Suppressor macrophage treated with lipopolysaccharide for 4 hours (primary cell): ENCODE data around the gene FAM83B.

ENCODE experiments used
- DNase-seq: peaks from one replicate; pipeline ENCODE4 v3.0.0-alpha.2; 2020

FAM83B gene

DNA sequence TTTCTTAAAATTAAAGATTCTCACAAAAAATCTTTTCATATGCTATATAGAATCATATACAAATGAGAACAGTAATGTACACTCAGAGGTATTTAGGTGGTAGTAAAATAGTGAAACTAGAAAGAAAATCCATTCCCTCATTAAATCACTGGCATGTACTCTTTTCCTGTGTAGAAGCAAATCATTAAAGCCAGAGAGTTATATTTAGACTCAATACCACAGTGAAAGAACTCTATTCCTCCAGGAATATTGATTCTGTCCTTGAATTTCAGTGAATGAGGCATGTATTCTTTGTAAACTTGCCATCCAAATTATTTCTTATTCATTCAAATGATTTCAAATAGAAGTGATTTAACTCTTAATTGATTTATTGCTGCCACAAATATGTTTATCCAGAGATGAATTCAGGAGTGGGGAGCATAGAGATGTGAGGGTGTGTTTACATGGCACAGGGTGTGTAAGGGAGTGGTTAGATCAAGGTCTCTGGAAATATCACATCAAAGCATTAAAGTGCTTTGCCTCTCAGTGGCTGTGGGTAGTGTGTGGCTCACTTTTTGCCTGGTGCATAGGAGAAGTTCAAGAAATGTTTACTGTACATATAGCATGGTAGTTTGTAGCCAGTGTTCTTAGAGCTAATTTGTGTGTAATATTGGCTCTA, 141.2 kb downstream of the FAM83B start:
- no peak for DNase-seq

DNA sequence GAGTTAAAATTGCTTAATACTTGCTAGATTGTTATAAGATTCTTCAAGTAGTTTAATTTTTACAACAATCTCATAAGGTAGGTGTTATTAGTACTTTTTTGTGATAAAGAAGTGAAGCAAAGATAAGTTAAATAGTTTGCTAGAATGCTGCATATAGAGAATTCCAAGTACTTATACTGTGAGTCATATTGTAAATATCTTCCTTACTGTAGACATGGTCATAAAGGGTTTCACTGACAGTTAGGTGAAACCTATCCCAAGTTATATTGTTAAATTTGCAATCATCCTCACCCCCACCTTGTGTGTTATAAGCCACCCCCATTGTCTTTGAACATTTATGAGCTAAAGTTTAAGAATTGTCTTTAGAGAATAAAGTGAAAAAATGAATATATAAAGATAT, 142.0 kb downstream of the FAM83B start:
- DNase-seq = no peak

DNA sequence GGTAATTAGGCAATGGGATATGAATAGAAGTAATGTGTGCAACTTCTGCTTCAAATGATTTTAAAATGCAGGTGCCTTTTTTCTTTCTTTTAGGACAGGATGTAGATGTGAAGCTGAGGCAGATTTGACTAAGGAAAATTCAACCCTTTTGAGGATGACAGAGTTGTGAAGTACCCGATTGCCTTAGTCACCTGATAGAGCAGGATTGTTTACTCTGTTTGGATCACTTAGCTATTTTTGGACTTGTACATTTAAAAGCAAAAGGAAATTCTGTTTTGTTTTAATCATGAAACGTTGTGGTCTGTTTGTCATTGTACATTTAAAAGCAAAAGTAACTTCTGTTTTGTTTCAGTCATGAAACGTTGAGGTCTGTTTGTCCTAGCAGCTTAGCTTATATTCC, 143.4 kb downstream of the FAM83B start:
- DNase-seq = no peak
